NT2/D1 (cell line): ENCODE results near the gene IDI2.

ENCODE experiments used
- DNase-seq: peaks from one replicate; pipeline ENCODE4 v3.0.0-alpha.2; 2011; ENCODE audit warnings: low read depth, low spot score
- H3K27me3 ChIP-seq: 2 replicates; pipeline ENCODE4 v1.6.0; 2011; ENCODE audit warnings: mild to moderate bottlenecking; ENCODE audit not compliant: insufficient read length, insufficient read depth
- H3K36me3 ChIP-seq: 2 replicates; pipeline ENCODE4 v1.6.1; 2011; ENCODE audit warnings: mild to moderate bottlenecking, low read length, mixed read lengths; ENCODE audit not compliant: insufficient read depth, insufficient read length
- H3K4me1 ChIP-seq: 2 replicates; pipeline ENCODE4 v1.5.1; 2011; ENCODE audit not compliant: insufficient read depth, insufficient read length
- H3K4me3 ChIP-seq: 2 replicates; pipeline ENCODE4 v1.5.1; 2011; ENCODE audit warnings: low read depth; ENCODE audit not compliant: insufficient read length
- H3K9ac ChIP-seq: 2 replicates; pipeline ENCODE4 v1.6.0; 2011; ENCODE audit warnings: low read depth; ENCODE audit not compliant: insufficient read length
- H3K9me3 ChIP-seq: 2 replicates; pipeline ENCODE4 v1.5.1; 2011; ENCODE audit warnings: mild to moderate bottlenecking, low read length; ENCODE audit not compliant: insufficient read depth
- SUZ12 ChIP-seq: IDR thresholded peaks from 2 replicates; pipeline ENCODE4 v1.6.1; 2011; ENCODE audit not compliant: insufficient read length, insufficient read depth; ENCODE audit errors: extremely low read depth
- YY1 ChIP-seq: IDR thresholded peaks from 2 replicates; pipeline ENCODE4 v1.6.1; 2011; ENCODE audit not compliant: insufficient read length, insufficient read depth
- ZNF274 ChIP-seq: IDR thresholded peaks from 2 replicates; pipeline ENCODE4 v1.6.1; 2011; ENCODE audit warnings: mild to moderate bottlenecking, low read depth, low read length

Gene IDI2

DNA sequence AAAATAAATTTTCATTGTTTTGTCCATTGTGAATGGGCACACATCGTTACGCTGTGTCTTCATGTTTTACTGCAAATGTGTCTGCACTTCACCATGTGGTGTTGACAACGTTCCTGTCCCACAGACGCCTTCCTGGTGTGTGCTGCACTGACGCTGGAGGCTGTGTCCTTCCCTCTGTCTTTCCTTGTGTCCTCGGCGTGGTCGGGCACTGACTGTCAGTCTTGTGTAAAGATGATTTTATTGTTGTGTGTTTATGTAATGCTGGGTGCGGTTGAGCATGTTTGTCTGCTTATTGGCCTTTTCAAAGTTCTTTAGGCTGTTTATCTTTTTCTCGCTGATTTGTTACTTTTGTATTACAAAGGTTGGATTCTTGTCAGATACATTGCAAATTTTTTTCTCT, 18.1 kb downstream of the IDI2 start:
- Histone ChIP-seq H3K36me3 (peaks cover 93% of the 10 kb centered on the region), H3K27me3 (no peaks in the 10 kb centered on the region), H3K9ac (no peak overlapping the region), H3K4me3 (no peak overlapping the region), H3K4me1 (no peaks in the 10 kb centered on the region), H3K9me3 (no peaks in the 10 kb centered on the region)
- no peak for DNase-seq
- TF ChIP-seq ZNF274: no peak
- TF ChIP-seq YY1: no peak
- no peak for TF ChIP-seq SUZ12

DNA sequence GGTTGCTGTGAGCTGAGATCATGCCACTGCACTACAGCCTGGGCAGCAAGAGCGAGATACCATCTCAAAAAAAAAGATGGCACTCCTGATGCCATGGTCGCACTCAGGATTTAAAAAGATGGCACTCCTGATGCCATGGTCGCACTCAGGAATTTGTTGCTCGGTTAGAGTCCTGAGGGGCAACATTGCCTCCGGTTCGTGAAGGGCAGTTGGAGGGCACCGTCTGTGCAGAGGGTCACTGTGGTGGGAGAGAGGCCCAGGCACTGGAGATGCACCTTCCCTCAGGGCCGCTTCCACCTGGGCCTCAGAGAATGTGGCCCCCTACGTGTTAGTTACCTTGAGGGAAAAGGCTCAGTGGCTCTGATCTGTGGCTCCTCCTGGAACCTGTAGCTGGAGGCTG, 19.1 kb downstream of the IDI2 start:
- TF ChIP-seq YY1: no peak
- TF ChIP-seq ZNF274: no peak
- TF ChIP-seq SUZ12: no peak
- Histone ChIP-seq H3K4me3 (no peak overlapping the region), H3K9ac (no peak overlapping the region), H3K27me3 (no peaks in the 10 kb centered on the region), H3K9me3 (no peaks in the 10 kb centered on the region), H3K36me3 (peaks cover 91% of the 10 kb centered on the region), H3K4me1 (no peaks in the 10 kb centered on the region)
- DNase-seq: no peak

GRCh38 chr10:1003884-1004670, 21.6 kb downstream of the IDI2 start:
- Histone ChIP-seq H3K36me3 (peaks cover 92% of the 10 kb centered on the region), H3K4me3 (no peak overlapping the region), H3K9me3 (no peaks in the 10 kb centered on the region), H3K27me3 (no peaks in the 10 kb centered on the region), H3K9ac (no peak overlapping the region), H3K4me1 (no peaks in the 10 kb centered on the region)
- TF ChIP-seq SUZ12 (no peak), YY1 (no peak), ZNF274 (no peak)
- DNase-seq: no peak

DNA sequence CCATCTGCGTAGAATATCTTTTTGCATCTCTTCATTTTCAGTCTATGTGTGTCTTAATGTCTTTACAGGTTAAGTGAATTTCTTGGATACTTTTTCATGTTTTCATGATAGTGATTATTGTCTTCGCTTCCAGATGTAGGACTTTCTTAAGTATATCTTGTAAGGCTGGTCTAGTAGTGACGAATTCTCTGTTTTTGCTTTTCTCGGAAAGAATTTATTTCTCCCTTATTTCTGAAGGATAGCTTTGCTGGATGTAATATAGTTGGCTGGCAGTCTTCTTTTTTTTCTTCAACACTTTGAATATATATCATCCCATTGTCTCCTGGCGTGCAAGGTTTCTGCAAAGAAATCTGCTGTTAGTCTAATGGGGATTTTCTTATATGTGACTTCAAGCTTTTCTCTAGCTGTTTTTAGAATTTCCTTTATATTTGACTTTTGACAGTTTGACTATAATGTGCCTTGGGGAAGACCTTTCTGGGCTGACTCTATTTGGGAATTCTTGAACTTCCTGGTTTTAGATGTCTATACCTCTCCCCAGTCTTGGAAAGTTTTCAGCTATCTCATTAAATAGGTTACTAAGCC, 23.1 kb downstream of the IDI2 start:
- no peak overlapping the region for H3K9ac ChIP-seq
- no peak for TF ChIP-seq YY1
- TF ChIP-seq SUZ12: no peak
- TF ChIP-seq ZNF274: no peak
- no peak overlapping the region for H3K4me3 ChIP-seq
- no peak for DNase-seq
- no peaks in the 10 kb centered on the region for H3K27me3 ChIP-seq
- H3K4me1 ChIP-seq: no peaks in the 10 kb centered on the region
- no peaks in the 10 kb centered on the region for H3K9me3 ChIP-seq
- peaks cover 92% of the 10 kb centered on the region for H3K36me3 ChIP-seq

GRCh38 chr10:997266-998022, 28.2 kb downstream of the IDI2 start:
- Histone ChIP-seq H3K9me3 (no peaks in the 10 kb centered on the region), H3K36me3 (peaks cover 94% of the 10 kb centered on the region), H3K4me1 (no peaks in the 10 kb centered on the region), H3K9ac (no peak overlapping the region), H3K27me3 (no peaks in the 10 kb centered on the region), H3K4me3 (no peak overlapping the region)
- TF ChIP-seq YY1 (no peak), ZNF274 (no peak), SUZ12 (no peak)
- DNase-seq: no peak

GRCh38 chr10:996031-996430, 29.6 kb downstream of the IDI2 start:
- DNase-seq: no peak
- Histone ChIP-seq H3K36me3 (peaks cover 87% of the 10 kb centered on the region), H3K4me3 (no peak overlapping the region), H3K9ac (no peak overlapping the region), H3K27me3 (no peaks in the 10 kb centered on the region), H3K4me1 (no peaks in the 10 kb centered on the region), H3K9me3 (no peaks in the 10 kb centered on the region)
- TF ChIP-seq SUZ12 (no peak), YY1 (no peak), ZNF274 (no peak)

GRCh38 chr10:995559-995926, 30.1 kb downstream of the IDI2 start:
- no peak overlapping the region for H3K9ac ChIP-seq
- no peaks in the 10 kb centered on the region for H3K9me3 ChIP-seq
- DNase-seq: no peak
- no peak overlapping the region for H3K4me3 ChIP-seq
- H3K27me3 ChIP-seq: no peaks in the 10 kb centered on the region
- H3K4me1 ChIP-seq: no peaks in the 10 kb centered on the region
- H3K36me3 ChIP-seq: peaks cover 87% of the 10 kb centered on the region
- no peak for TF ChIP-seq ZNF274
- TF ChIP-seq SUZ12: no peak
- no peak for TF ChIP-seq YY1
